Measurements from ENCODE around the gene L3MBTL4.

DNA sequence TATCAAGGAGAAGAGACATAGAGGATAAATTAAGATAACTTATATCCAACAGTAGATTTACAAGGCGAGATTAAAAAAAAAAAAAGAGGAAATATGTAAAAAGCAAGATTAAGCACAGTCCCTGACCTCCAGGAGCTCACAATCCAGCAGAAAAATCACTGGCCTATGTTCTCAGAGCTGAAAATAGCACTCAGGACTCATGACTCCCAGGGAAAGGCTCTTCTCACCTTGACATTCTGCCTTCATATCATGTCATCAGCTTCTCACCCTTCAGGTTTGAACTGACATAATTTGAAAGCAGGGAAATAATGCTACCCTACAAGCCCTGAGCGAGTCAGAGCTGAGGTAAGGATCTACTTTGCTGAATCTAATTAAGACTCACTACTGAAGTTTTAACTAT, 82.8 kb downstream of the L3MBTL4 start:
- TF ChIP-seq, protein P1, sequence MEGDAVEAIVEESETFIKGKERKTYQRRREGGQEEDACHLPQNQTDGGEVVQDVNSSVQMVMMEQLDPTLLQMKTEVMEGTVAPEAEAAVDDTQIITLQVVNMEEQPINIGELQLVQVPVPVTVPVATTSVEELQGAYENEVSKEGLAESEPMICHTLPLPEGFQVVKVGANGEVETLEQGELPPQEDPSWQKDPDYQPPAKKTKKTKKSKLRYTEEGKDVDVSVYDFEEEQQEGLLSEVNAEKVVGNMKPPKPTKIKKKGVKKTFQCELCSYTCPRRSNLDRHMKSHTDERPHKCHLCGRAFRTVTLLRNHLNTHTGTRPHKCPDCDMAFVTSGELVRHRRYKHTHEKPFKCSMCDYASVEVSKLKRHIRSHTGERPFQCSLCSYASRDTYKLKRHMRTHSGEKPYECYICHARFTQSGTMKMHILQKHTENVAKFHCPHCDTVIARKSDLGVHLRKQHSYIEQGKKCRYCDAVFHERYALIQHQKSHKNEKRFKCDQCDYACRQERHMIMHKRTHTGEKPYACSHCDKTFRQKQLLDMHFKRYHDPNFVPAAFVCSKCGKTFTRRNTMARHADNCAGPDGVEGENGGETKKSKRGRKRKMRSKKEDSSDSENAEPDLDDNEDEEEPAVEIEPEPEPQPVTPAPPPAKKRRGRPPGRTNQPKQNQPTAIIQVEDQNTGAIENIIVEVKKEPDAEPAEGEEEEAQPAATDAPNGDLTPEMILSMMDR (IDR thresholded peaks at IDR 0.05) = no peak
- TF ChIP-seq POLR2A (IDR thresholded peaks at IDR 0.05) = no peak

Measured in body of pancreas (tissue), 4 donors.